DLD1 (cell line): ENCODE results near the gene LRRC19.

Experiments
- in situ Hi-C: cut with HindIII; loops from 2 replicates; pipeline ENCODE4 v1.10.0; 2017; ENCODE audit warnings: low sequenced_read_pairs

LRRC19 gene

GRCh38 chr9:26956860-26957233 lies 48.6 kb downstream of the LRRC19 start:
- in situ Hi-C loops = no loop called here

- in situ Hi-C loops = no loop called here
These were observed 49.3 kb downstream of the LRRC19 start, which contains the start of gene IFT74 for GRCh38 chr9:26955921-26956859. Gene IFT74, plus strand, starts transcription at chr9:26956412. Its CDS starts 5,556 bp downstream, at chr9:26961968.

- in situ Hi-C loops = no loop called here
These were observed 50.1 kb downstream of the LRRC19 start for GRCh38 chr9:26955222-26955903.

DNA sequence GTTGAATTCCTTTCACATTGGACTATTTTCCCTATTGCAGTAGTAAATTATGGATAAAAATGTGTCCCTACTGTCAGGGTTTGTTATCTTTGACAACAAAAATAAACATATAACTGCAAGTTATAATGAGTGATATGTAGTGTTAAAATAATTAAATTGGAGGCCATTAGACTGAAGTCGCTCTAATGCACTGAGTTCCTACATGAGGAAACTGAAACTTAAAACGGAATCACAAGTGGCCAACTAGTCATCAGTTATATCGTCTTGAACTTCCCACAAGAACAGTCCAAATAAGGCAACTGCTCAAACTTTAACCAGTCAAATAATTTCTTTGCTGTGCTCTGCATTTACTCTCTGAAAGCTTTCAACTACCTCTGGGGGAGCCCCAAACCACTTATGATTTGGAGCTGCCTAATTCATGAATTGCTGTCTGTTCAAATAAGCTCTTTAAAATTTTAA lies 51.4 kb downstream of the LRRC19 start:
- in situ Hi-C loops = no loop called here

GRCh38 chr9:26951794-26952193 lies 53.7 kb downstream of the LRRC19 start:
- in situ Hi-C loops = no loop called here

GRCh38 chr9:26950521-26950920 lies 55.0 kb downstream of the LRRC19 start:
- in situ Hi-C loops = no loop called here

GRCh38 chr9:26949637-26950069 lies 55.8 kb downstream of the LRRC19 start:
- in situ Hi-C loops = no loop called here

DNA sequence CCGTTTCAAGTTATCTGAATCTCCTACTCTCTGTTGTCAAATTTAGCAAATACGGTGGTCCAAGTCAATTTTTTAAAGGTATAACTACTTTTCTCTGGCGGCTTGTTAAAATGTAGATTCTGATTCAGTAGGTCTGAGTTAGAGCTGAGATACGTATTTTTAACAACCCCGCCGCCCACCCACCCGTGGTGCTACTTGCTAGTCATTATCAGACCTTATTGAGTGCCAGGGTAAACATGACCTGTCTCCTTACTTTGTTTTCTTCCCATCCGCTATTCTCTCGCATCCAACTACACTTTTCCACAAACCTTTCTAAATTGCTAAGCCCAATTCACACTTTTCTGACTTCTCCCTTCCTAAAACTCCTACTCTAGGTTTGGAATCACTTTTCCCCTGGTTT lies 57.7 kb downstream of the LRRC19 start:
- in situ Hi-C loops = no loop called here

- in situ Hi-C loops = no loop called here
These were observed 58.4 kb downstream of the LRRC19 start, which contains the start of gene PLAA for GRCh38 chr9:26946753-26947727. Gene PLAA, minus strand, starts transcription at chr9:26947242. Its CDS starts 197 bp downstream, at chr9:26947045.

DNA sequence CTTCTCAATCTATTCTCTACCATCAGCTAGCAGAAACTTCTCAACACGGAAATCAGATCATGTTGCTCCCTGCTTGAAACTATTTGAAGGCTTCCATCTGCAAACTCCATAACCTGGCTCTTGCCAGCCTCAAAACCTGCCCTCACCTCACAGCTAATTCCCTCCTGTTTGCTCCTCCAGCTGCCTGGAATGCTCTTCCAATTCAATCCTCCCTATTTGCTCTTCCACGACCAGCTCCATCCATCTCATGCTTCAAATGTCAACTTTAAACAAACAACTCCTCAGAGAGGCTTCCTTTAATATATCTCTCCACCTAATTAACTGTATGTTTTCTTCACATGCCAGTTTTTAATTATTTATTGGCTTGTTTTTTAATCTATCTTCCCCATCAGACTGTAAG lies 59.9 kb downstream of the LRRC19 start:
- in situ Hi-C loops = no loop called here
